Fibroblast of mammary gland (primary cell): Measurements from ENCODE around the gene HSD17B1.
A peak's percentile ranks its signal among the peaks of the same experiment; 100 is the strongest.

ENCODE experiments used
- DNase-seq: peaks from one replicate; pipeline ENCODE4 v3.0.0-alpha.2; 2010; ENCODE audit warnings: low read depth
- H3K4me3 ChIP-seq: 2 replicates; pipeline ENCODE4 v1.5.1; 2011; ENCODE audit warnings: low read depth, mild to moderate bottlenecking, low read length, moderate library complexity; ENCODE audit not compliant: control insufficient read depth
- TF ChIP-seq, protein P1 (sequence below): conservative IDR thresholded peaks from 2 replicates; pipeline ENCODE4 v1.5.1; 2011; ENCODE audit warnings: low read depth, low read length, inconsistent platforms; ENCODE audit not compliant: control insufficient read depth, insufficient read depth

Gene HSD17B1

DNA sequence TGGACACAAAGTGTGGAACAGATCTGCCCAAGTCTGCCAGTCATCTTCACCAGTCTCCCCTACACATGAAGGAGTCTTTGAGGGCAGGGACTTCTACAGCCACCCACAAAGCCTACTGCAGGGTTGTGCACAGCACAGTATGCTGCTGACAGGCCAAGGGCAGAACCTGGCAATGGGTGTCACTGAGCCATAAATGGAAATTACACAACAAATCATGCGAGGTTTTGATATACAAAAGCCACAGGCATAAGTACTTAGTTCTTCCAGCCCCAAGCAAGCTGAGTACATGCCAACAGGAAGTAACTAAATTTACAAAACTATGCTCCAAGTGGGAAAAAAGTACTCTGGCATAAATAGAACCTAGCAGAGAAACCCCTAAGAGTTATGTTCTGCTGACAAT lies 32.6 kb downstream of the HSD17B1 start:
- TF ChIP-seq, protein P1, sequence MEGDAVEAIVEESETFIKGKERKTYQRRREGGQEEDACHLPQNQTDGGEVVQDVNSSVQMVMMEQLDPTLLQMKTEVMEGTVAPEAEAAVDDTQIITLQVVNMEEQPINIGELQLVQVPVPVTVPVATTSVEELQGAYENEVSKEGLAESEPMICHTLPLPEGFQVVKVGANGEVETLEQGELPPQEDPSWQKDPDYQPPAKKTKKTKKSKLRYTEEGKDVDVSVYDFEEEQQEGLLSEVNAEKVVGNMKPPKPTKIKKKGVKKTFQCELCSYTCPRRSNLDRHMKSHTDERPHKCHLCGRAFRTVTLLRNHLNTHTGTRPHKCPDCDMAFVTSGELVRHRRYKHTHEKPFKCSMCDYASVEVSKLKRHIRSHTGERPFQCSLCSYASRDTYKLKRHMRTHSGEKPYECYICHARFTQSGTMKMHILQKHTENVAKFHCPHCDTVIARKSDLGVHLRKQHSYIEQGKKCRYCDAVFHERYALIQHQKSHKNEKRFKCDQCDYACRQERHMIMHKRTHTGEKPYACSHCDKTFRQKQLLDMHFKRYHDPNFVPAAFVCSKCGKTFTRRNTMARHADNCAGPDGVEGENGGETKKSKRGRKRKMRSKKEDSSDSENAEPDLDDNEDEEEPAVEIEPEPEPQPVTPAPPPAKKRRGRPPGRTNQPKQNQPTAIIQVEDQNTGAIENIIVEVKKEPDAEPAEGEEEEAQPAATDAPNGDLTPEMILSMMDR, result no peak
- no peak for DNase-seq
- no peak overlapping the region for H3K4me3 ChIP-seq

DNA sequence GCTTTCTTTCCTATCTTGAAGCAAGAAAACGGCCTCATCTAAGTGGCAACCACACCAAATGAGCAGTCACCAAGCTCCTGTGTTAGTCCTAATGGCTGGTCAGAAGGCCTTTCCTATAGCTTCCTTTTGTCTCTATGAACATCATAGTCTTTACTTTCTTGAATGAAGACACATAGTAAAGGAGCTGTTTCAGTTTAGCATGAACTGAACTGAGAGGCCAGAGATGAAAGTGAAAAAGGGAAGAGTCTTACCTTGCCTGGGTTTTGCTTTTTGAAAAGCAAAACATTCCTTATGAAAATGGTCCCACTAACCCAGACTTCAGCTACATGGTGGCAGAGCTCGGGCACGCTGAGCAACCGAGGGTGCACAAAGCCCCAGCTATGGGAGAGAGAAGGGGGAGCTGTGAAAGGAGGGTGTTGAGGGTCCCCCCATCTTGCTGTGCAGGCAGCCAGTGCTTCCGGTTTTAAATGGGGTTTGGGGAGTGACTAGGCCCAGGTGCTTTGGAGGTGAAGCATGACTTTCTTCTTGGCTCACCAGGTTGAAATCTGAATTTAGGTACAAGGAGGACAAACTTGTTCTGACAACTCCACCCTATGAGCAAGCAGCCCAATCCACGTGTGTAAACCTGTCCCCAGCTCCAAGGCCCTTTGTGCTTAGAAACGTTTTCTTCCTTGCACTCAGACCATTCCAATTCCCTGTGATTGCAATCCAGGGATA lies 33.9 kb downstream of the HSD17B1 start:
- TF ChIP-seq, protein P1, result no peak
- no peak overlapping the region for H3K4me3 ChIP-seq
- no peak for DNase-seq

DNA sequence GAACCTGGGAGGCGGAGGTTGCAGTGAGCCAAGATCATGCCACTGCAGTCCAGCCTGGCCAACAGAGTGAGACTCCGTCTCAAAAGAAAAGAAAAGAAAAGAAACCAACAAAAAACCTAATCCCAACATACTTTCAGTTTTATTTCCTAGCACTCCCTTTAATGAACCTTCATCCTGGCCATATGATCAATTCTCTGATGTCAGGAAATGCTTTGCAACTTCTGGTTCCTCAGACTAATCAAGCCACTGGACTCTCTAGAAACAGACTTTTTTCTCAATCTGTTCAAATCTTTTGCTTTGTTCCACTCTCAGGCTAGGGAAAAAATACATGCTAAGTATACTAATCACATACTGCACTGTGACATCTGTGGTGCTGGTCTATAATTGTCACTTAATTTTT lies 38.2 kb downstream of the HSD17B1 start:
- no peak for DNase-seq
- TF ChIP-seq, protein P1, result no peak
- H3K4me3 ChIP-seq, result no peak overlapping the region

DNA sequence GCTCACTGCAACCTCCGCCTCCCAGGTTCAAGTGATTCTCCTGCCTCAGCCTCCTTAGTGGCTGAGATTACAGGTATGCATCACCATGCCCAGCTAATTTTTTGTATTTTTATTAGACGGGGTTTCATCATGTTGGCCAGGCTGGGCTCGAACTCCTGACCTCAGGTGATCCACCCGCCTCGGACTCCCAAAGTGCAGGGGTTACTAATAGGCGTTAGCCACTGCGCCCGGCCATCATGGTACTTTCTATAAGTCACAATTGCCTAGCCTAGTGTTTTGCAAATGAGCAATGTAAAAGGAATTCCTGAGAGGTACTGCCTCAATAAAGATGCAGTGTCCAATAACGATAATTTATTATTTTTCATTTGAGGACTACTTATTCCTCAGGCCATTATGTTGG lies 38.7 kb downstream of the HSD17B1 start:
- TF ChIP-seq, protein P1, result no peak
- no peak overlapping the region for H3K4me3 ChIP-seq
- no peak for DNase-seq

DNA sequence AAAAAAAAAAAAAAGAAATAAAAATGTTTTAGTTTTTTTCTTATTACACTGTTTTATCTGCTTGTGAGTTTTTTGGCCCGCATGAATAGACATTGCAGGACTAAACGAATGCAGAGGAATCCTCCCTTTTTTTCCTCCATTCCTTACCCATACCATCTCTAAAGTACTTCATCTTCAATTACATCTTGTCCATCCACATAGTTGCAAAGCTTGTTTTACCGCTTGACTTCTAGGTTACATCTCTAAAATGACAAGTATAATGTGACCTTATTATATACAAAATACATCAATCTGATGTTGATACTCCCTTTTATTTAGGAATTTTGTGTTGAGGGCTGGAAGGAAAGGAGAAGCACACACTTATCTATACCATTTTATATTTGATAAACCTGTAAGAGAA lies 43.7 kb downstream of the HSD17B1 start:
- TF ChIP-seq, protein P1, result no peak
- no peak overlapping the region for H3K4me3 ChIP-seq
- no peak for DNase-seq

DNA sequence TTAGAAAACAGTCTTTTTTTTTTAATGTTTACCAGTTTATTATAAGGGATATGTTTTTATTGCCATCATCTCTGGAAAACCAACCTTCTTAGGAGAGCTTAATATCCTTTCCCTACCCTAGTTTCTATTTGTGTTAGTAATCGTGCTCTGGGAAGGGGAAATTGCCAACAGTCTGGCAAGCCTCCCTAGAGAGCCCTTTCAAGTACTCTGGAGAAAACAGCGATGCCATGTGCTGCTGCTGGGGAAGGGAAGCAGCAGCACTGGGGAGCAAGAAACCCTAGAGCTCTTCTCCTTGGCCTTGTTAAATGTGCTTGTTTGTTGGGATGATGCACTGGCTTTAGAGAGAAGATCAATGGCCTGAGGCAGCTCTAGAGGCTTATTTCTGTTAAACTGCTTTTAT lies 46.2 kb downstream of the HSD17B1 start:
- DNase-seq, result peak; percentile 21
- TF ChIP-seq, protein P1, result no peak
- H3K4me3 ChIP-seq, result no peak overlapping the region
